ENCODE data around the gene WWOX.

Gene WWOX

DNA sequence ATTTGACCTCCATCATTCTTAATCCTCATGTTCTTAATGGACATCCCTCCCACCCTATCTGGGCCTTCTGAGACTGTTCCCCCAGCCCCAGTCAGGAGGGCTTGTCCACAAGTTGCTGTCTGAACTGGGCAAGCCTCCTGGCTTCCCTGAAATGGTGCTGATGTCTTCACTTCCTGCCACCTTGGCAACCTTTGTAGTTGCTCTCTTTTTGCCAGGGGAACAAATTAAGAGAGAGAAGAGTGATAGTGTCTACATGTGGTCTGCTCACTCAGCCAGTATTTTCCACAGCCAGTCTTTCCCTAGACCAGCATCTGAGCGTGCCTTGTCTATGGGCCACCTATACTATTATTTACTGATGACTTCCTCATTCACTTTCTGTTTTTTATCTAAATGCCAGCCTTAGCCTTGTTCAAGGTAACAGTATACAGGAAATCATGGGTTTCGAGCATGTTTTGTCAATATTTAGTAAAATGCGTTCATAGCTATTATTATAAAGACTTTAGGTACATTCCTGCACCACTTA, 791.0 kb downstream of the WWOX start:
- Histone ChIP-seq H3K9me3 (ENCODE audit: control insufficient read depth, low read depth, low read length) (no peaks in the 10 kb centered on the region), H3K4me3 (ENCODE audit: low read length) (no peak overlapping the region), H3K9ac (ENCODE audit: low read length) (no peak overlapping the region), H3K27ac (ENCODE audit: low read length) (no peak overlapping the region), H3K36me3 (ENCODE audit: control insufficient read depth, low read depth, low read length) (no peaks in the 10 kb centered on the region), H3K4me1 (ENCODE audit: control insufficient read depth, low read depth, low read length) (peaks cover 8% of the 10 kb centered on the region), H3K27me3 (ENCODE audit: control insufficient read depth, insufficient read depth, low read length) (no peaks in the 10 kb centered on the region)

DNA sequence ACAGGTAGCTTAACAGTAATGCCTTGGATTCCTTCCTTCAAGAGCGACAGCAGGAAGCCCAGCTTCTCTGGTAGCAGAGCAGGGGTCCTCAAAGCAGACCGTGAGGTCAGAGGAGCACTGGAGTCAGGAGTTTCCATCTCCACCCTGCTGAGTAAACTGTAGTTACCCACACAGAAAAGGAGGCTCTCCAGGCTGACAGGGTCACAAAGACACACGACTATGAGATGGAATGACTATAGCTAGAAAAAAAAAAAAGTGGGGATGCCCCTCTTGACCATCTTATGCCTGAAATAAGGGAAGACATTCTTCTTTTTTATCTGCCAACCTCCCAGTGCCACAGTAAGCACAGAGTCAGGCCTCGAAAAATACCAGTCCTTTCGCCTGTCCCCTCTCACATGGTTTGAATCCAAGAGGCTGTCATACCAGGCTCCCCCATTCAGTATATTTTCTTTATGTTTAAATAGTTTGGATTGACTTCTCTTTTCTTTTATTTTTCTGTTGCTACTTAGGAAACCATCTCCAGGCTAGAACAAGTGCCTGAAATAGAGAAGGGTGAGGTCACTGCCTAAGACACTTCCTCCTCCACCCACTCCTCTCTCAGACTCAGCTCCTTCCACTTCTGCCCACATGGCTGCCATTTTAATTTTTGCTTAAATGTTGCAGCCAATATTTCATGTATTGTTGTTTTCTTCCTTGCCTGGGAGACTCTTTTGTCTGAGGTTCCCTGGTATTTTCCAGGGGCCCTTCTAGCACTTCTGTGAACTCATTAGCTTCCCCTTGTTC, 793.7 kb downstream of the WWOX start:
- H3K9ac ChIP-seq (ENCODE audit: low read length) = no peak overlapping the region
- H3K9me3 ChIP-seq (ENCODE audit: control insufficient read depth, low read depth, low read length) = no peaks in the 10 kb centered on the region
- H3K27me3 ChIP-seq (ENCODE audit: control insufficient read depth, insufficient read depth, low read length) = no peaks in the 10 kb centered on the region
- H3K27ac ChIP-seq (ENCODE audit: low read length) = no peak overlapping the region
- no peaks in the 10 kb centered on the region for H3K36me3 ChIP-seq (ENCODE audit: control insufficient read depth, low read depth, low read length)
- H3K4me3 ChIP-seq (ENCODE audit: low read length) = no peak overlapping the region
- peaks cover 11% of the 10 kb centered on the region for H3K4me1 ChIP-seq (ENCODE audit: control insufficient read depth, low read depth, low read length)

DNA sequence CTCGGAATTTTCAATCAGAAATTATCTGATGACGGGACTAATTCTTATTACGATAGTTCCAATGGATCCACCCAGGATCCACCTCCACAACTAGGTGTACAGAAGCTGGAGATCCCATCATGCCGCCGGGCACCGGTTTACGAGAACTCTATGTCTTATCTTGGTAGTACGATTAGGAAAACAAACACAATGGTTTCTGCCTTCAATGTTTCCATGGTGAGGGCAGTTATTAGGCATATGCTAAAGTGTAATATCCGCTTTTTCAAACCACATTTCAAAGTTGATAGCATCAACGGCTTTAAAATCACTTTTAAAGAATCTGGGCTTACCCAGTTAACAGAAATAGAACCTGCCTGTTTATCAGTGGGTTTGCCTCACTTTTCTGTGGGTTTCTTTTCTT, 795.4 kb downstream of the WWOX start:
- Histone ChIP-seq H3K36me3 (ENCODE audit: control insufficient read depth, low read depth, low read length) (no peaks in the 10 kb centered on the region), H3K4me1 (ENCODE audit: control insufficient read depth, low read depth, low read length) (peaks cover 3% of the 10 kb centered on the region), H3K27ac (ENCODE audit: low read length) (no peak overlapping the region), H3K27me3 (ENCODE audit: control insufficient read depth, insufficient read depth, low read length) (no peaks in the 10 kb centered on the region), H3K9ac (ENCODE audit: low read length) (no peak overlapping the region), H3K4me3 (ENCODE audit: low read length) (no peak overlapping the region), H3K9me3 (ENCODE audit: control insufficient read depth, low read depth, low read length) (no peaks in the 10 kb centered on the region)

DNA sequence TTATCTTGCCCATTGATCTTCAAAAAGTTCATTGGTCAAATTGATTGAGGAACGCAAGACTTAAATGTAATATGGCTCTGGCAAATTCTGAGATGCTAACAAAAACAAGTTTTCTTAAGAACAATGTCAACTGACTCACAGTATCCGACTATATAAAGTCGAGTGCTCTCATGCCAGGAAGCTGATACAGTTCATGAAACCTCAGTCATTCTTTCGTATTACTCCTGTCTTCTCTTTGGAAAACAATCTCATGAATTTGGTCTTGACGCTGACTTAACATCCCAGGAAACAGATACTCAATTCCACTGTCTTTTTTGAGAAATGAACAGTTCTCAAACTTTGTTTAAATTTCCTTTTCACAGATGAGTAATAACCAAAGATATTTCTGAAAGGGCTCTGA, 796.2 kb downstream of the WWOX start:
- Histone ChIP-seq H3K4me3 (ENCODE audit: low read length) (no peak overlapping the region), H3K9ac (ENCODE audit: low read length) (no peak overlapping the region), H3K27me3 (ENCODE audit: control insufficient read depth, insufficient read depth, low read length) (no peaks in the 10 kb centered on the region), H3K27ac (ENCODE audit: low read length) (no peak overlapping the region), H3K36me3 (ENCODE audit: control insufficient read depth, low read depth, low read length) (no peaks in the 10 kb centered on the region), H3K4me1 (ENCODE audit: control insufficient read depth, low read depth, low read length) (peaks cover 3% of the 10 kb centered on the region), H3K9me3 (ENCODE audit: control insufficient read depth, low read depth, low read length) (no peaks in the 10 kb centered on the region)

DNA sequence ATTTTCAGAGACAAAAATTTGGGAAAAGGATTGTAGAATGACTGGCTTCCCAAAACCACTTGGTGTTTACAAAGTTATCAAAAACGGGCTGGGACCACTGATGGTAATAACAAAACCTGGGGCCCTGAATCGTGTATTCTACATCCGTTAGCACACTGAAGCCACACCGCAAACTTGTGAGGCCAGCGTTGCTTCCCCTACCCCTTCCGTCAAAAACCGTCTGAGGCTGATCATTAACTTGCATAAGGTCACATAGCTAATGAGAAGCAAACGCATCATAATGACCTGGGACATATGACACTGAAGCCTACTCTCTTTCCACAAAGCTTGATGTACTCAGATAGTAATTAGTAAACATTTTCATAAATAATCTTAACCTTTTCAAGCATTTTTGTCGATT, 796.8 kb downstream of the WWOX start:
- no peak overlapping the region for H3K9ac ChIP-seq (ENCODE audit: low read length)
- H3K4me3 ChIP-seq (ENCODE audit: low read length) = no peak overlapping the region
- H3K36me3 ChIP-seq (ENCODE audit: control insufficient read depth, low read depth, low read length) = no peaks in the 10 kb centered on the region
- peaks cover 3% of the 10 kb centered on the region for H3K4me1 ChIP-seq (ENCODE audit: control insufficient read depth, low read depth, low read length)
- H3K9me3 ChIP-seq (ENCODE audit: control insufficient read depth, low read depth, low read length) = no peaks in the 10 kb centered on the region
- no peaks in the 10 kb centered on the region for H3K27me3 ChIP-seq (ENCODE audit: control insufficient read depth, insufficient read depth, low read length)
- H3K27ac ChIP-seq (ENCODE audit: low read length) = no peak overlapping the region

DNA sequence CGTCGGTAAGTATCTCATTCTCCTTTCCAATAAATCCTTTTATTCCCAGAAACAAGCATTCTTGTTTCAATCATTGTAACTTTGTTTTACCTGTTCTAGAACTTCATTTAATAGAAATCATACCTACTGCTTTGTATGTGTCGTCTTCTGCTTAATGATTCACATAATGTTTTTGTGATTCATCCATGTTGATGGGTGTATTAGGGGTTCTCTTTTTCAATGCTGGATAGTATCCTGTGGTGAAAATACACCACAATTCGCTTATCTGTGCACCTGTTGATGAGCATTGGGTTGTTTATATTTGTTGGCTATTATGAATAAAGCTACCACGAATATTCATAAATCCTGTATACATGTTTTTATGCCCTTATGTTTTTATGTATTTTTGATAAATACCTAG, 797.8 kb downstream of the WWOX start:
- Histone ChIP-seq H3K9ac (ENCODE audit: low read length) (no peak overlapping the region), H3K4me3 (ENCODE audit: low read length) (no peak overlapping the region), H3K36me3 (ENCODE audit: control insufficient read depth, low read depth, low read length) (no peaks in the 10 kb centered on the region), H3K4me1 (ENCODE audit: control insufficient read depth, low read depth, low read length) (peaks cover 3% of the 10 kb centered on the region), H3K9me3 (ENCODE audit: control insufficient read depth, low read depth, low read length) (no peaks in the 10 kb centered on the region), H3K27me3 (ENCODE audit: control insufficient read depth, insufficient read depth, low read length) (no peaks in the 10 kb centered on the region), H3K27ac (ENCODE audit: low read length) (no peak overlapping the region)

DNA sequence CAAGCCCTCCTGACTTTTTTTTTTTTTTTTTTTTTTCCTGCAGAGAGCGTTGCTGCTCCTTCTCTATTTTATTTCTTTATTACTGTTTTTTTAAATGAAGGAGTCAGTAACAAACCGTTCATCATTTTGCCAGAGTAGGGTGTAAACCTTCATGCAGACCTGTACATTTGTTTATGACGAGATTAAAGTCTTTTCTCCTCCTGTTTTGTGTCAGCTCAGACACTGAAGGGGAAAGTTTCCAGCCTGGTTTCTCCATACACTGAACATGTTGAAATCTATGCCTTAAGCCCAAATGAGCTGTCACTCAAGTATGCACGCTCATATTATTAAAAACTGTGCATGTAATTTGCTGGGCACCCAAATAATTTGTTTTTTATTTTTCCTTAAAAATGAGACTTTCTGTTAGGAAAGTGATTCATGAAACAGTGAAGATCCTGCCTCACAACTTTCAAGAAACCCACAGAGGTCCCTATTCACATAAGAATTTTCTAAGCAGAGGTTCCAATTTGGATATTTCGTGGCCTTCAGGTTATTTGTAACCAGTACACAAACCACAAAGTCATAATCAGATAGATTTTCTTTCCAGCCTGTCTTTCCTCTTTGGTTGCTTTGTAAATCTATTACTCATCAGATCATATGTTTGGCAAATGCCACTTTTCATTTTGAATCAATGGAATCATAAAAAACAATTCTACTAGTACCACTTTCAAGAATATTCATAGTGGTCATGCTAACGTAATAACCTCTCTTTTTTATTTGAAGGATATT, 800.8 kb downstream of the WWOX start:
- no peaks in the 10 kb centered on the region for H3K27me3 ChIP-seq (ENCODE audit: control insufficient read depth, insufficient read depth, low read length)
- H3K9me3 ChIP-seq (ENCODE audit: control insufficient read depth, low read depth, low read length) = no peaks in the 10 kb centered on the region
- peaks cover 3% of the 10 kb centered on the region for H3K4me1 ChIP-seq (ENCODE audit: control insufficient read depth, low read depth, low read length)
- no peak overlapping the region for H3K27ac ChIP-seq (ENCODE audit: low read length)
- no peak overlapping the region for H3K9ac ChIP-seq (ENCODE audit: low read length)
- no peaks in the 10 kb centered on the region for H3K36me3 ChIP-seq (ENCODE audit: control insufficient read depth, low read depth, low read length)
- no peak overlapping the region for H3K4me3 ChIP-seq (ENCODE audit: low read length)

DNA sequence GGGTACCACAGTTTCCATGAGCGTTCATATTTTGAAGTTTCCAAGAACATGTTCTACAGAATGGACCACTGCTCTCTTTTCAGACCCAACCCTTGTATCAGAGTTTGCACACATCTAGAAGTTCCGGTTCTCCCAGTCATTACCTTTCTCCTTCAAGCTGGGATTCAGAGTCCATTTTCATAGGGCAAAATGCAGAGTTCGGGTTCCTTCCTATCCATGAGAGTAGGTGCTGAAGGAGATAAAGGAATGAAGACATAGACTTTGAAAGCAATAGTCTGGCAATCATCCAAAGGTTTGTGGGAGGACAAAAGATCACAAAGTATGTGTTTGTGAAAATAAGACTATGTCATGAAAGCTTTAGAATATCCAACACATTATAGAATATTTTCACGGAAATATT, 801.5 kb downstream of the WWOX start:
- H3K9ac ChIP-seq (ENCODE audit: low read length) = no peak overlapping the region
- no peaks in the 10 kb centered on the region for H3K36me3 ChIP-seq (ENCODE audit: control insufficient read depth, low read depth, low read length)
- no peaks in the 10 kb centered on the region for H3K9me3 ChIP-seq (ENCODE audit: control insufficient read depth, low read depth, low read length)
- H3K4me1 ChIP-seq (ENCODE audit: control insufficient read depth, low read depth, low read length) = peaks cover 8% of the 10 kb centered on the region
- H3K27ac ChIP-seq (ENCODE audit: low read length) = no peak overlapping the region
- no peak overlapping the region for H3K4me3 ChIP-seq (ENCODE audit: low read length)
- H3K27me3 ChIP-seq (ENCODE audit: control insufficient read depth, insufficient read depth, low read length) = no peaks in the 10 kb centered on the region

DNA sequence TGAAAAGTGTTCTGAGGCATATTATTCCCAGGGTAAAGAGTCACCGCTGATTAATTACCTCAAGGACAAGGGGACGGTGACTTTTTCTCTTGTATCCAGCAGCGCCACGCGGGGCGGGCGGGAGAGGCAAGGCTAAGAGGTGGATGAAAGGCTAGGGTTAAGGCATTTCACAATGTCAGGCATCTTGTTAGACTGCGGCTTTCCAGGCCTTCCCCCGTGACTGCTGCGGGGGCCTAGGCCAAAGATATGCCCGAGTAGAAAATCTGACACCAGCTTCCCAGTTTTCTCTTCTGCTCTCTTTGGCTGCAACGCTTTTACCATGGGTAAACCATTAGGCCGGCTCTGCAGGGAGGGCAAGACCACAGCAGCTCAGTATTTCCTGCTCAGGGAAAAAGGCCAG, 802.9 kb downstream of the WWOX start:
- Histone ChIP-seq H3K27me3 (ENCODE audit: control insufficient read depth, insufficient read depth, low read length) (no peaks in the 10 kb centered on the region), H3K9me3 (ENCODE audit: control insufficient read depth, low read depth, low read length) (no peaks in the 10 kb centered on the region), H3K4me3 (ENCODE audit: low read length) (no peak overlapping the region), H3K27ac (ENCODE audit: low read length) (no peak overlapping the region), H3K36me3 (ENCODE audit: control insufficient read depth, low read depth, low read length) (no peaks in the 10 kb centered on the region), H3K4me1 (ENCODE audit: control insufficient read depth, low read depth, low read length) (peaks cover 16% of the 10 kb centered on the region), H3K9ac (ENCODE audit: low read length) (no peak overlapping the region)

DNA sequence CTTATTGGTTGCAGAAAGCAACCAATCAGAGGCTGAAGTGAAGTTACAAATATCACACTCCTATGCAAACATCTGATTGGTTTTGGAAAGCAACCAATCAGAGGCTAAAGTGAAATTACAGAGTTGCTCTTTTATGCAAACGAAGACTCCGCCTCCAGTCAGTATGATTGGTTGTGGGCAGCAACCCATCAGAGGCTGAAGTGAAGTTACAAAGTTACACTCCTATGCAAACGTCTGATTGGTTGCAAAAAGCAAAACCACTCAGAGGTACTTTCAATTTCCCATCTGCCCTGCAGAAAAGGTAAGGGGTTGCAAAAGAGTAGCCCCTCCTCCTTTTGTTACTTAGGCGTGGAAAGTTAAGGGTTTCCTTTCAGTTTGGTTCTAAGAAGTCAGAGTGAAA, 803.8 kb downstream of the WWOX start:
- peaks cover 18% of the 10 kb centered on the region for H3K4me1 ChIP-seq (ENCODE audit: control insufficient read depth, low read depth, low read length)
- H3K27ac ChIP-seq (ENCODE audit: low read length) = no peak overlapping the region
- H3K36me3 ChIP-seq (ENCODE audit: control insufficient read depth, low read depth, low read length) = no peaks in the 10 kb centered on the region

DNA sequence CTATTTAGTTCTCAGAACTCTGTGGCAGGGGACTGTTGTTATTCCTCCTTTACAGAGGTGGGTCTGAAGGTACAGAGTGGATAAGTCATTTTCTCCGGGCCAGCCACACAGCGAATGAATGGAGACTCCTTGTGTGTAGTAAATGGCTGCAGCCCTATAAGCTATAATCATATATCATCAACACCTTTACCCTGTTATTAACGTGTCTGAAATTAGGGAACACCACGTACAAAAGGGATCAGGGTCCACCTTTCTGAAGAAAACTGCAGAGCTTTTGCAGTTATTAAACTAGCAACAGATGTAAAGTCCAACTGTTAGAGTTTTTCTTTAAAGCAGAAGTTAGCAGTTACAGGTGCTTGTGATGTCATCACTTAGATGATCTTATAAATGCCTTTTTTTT, 804.4 kb downstream of the WWOX start:
- Histone ChIP-seq H3K36me3 (ENCODE audit: control insufficient read depth, low read depth, low read length) (no peaks in the 10 kb centered on the region), H3K9ac (ENCODE audit: low read length) (no peak overlapping the region), H3K27me3 (ENCODE audit: control insufficient read depth, insufficient read depth, low read length) (no peaks in the 10 kb centered on the region), H3K4me3 (ENCODE audit: low read length) (no peak overlapping the region), H3K9me3 (ENCODE audit: control insufficient read depth, low read depth, low read length) (no peaks in the 10 kb centered on the region), H3K4me1 (ENCODE audit: control insufficient read depth, low read depth, low read length) (peaks cover 18% of the 10 kb centered on the region), H3K27ac (ENCODE audit: low read length) (no peak overlapping the region)

More for the DNA sequence above, 803.8 kb downstream of the WWOX start:
- Histone ChIP-seq H3K9ac (ENCODE audit: low read length) (no peak overlapping the region), H3K9me3 (ENCODE audit: control insufficient read depth, low read depth, low read length) (no peaks in the 10 kb centered on the region), H3K27me3 (ENCODE audit: control insufficient read depth, insufficient read depth, low read length) (no peaks in the 10 kb centered on the region), H3K4me3 (ENCODE audit: low read length) (no peak overlapping the region)

All from iPS-18a (cell line).